MG63 (cell line): ENCODE data around the gene SAMD15. TPM values are rescaled to one million over a fixed set of nuclear protein-coding genes. Genes with fewer than 3 reads are reported as not detected.
"Not testable (repeated sequence)": the region's sequence is repeated elsewhere in the genome, so short reads cannot be mapped to it uniquely, and the experiment has no call there.

Experiments used
- DNase-seq: peaks from one replicate; pipeline ENCODE4 v3.0.0-alpha.2; 2020
- H3K27me3 ChIP-seq: fragments of 250-450 bp; sonication (Bioruptor Pico); 2 replicates; pipeline ENCODE4 v1.5.1; 2020; ENCODE audit warnings: mild to moderate bottlenecking, moderate library complexity
- H3K36me3 ChIP-seq: fragments of 250-450 bp; sonication (Bioruptor Pico); 2 replicates; pipeline ENCODE4 v1.5.1; 2020; ENCODE audit warnings: mild to moderate bottlenecking, moderate library complexity
- H3K4me3 ChIP-seq: fragments of 250-450 bp; sonication (Bioruptor Pico); 2 replicates; pipeline ENCODE4 v1.5.1; 2020; ENCODE audit warnings: mild to moderate bottlenecking, moderate library complexity
- H3K9me3 ChIP-seq: fragments of 250-450 bp; sonication (Bioruptor Pico); 2 replicates; pipeline ENCODE4 v1.5.1; 2020; ENCODE audit warnings: mild to moderate bottlenecking, moderate library complexity
- total RNA-seq: library from RNA; depleted of rRNA; stranded (reverse); fragments of >200 nt; shearing (Covaris generic); gene quantifications from 2 replicates; pipeline ENCODE4 v1.2.3, GENCODE V29; 2014; ENCODE audit warnings: low replicate concordance; rRNA removed

SAMD15 gene
- total RNA-seq = 0.30 TPM in 1 of 2 replicates, not detected in the other

DNA sequence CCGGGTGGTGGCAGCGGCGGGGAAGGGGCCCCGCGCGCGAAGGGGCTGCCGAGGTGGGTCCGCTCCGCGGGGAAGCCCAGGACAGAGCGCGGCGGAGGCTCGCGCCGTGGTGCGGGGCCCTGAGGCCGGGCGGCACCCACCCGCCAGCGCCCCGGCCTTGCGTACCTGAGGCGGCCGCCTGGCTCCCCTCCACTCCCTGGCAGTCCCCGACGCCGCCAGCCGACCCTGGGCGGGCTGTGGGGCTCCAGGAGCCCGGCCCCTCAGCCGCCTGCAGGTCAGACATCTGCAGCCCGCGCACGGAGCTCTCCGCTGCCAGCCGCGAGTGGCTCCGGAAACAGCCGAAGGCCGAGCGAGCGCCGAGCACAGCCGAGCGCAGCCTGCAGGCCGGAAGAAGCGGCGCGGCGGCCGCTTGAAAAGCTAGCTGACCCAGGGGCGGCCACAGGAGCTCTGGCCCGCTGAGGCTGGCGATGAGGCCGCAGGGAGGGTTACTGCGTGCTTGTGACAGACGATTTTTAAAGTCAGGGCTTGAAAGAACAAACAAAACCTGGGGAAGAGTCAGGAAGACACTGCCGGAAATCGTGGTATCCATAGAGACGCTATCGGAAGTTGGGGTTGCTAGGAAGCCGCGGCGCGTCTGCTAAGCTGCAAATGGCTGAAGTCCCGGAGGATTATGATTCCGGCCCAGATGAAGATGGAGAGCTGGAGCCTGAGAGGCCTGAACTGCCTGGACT, at the start of gene SAMD15, which contains the start of gene TMED8:
TSS of gene SAMD15 (plus strand) at position 609 of the 731 bp plus-strand sequence. CDS start at position 649, 40 bp downstream.
TSS of gene TMED8 (minus strand) at position 324 of the 731 bp plus-strand sequence. CDS start at position 283, 41 bp downstream.
- Histone ChIP-seq H3K9me3 (no peaks in the 10 kb centered on the region), H3K27me3 (no peaks in the 10 kb centered on the region), H3K36me3 (no peaks in the 10 kb centered on the region), H3K4me3 (peak within 1 kb of the TSS; percentile 86)
- peak; percentile 74 for DNase-seq

DNA sequence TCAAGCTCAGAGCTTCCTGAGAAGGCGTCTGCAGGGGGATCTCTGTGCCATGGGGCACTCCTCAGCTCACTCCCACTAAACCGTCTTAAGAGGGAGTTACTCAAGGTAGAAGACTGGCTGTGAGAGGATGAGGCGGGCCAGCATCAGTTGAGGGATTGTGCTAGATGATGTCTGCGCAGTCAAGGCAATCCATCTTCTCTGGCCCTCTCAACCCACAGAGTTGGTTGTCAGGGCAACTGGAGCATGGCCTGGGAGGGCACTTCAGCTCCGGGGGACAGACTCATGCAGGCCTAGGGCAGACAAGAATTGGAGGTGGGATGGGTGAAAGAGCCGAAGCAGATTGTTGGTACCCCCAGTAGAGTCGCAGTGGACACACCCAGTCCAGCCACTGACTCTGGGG, 47.3 kb upstream of the SAMD15 start:
- H3K9me3 ChIP-seq = no peaks in the 10 kb centered on the region
- H3K36me3 ChIP-seq = no peaks in the 10 kb centered on the region
- no peak for DNase-seq
- H3K27me3 ChIP-seq = no peaks in the 10 kb centered on the region
- H3K4me3 ChIP-seq = no peak overlapping the region

DNA sequence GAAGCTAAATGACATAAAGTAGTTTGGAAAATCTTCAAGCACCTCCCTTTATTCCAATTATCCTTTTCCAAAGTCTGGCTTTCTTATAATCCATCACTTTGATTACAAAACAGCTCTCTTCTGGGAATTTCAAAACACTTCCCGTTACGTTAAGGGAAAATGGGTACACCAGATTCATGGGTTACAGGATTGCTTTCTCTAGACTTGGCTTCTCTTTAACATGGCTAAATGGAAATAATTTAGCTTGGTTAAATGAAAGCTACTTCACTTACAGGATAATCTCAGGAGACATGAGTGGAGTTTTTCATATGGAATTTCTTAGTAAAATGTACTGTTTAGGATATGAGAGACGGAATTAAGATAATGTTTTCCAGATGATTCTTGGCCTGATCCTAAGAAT, 41.6 kb upstream of the SAMD15 start:
- no peaks in the 10 kb centered on the region for H3K9me3 ChIP-seq
- H3K27me3 ChIP-seq = no peaks in the 10 kb centered on the region
- no peak for DNase-seq
- H3K36me3 ChIP-seq = no peaks in the 10 kb centered on the region
- H3K4me3 ChIP-seq = no peak overlapping the region

DNA sequence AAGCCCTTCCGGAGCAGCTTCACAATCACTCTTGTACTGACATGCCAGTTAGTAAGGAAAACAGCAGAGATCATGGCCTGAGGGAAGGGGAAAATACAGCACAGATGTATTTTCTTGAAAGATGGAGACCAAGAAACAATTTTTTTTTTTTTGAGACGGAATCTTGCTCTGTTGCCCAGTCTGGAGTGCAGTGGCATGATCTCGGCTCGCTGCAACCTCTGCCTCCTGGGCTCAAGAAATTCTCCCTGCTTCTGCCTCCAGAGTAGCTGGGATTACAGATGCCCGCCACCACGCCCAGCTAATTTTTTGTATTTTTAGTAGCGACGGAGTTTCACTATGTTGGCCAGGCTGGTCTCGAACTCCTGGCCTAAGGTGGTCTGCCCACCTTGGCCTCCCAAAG, 39.9 kb upstream of the SAMD15 start:
- not testable (repeated sequence) for H3K4me3 ChIP-seq, H3K27me3 ChIP-seq, H3K9me3 ChIP-seq, H3K36me3 ChIP-seq, DNase-seq

DNA sequence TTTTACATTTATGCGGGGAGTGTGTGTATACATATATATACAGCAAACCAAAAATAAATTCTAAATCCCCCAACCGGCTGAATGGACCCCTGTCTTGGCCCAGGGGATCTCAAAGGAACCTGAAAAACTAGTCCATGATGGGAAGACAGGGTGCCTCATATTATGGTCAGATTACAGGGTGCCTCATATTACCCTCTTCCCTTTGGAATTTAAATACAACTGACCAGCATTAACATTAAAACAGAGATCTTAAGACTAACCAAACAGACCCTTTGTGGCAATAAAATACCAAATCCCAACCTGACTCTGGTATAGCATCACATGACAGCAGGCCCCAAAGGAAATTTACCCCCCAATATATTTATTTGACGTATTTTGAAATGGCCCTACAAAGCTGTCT, 39.3 kb upstream of the SAMD15 start:
- H3K36me3 ChIP-seq = no peaks in the 10 kb centered on the region
- no peak for DNase-seq
- H3K27me3 ChIP-seq = no peaks in the 10 kb centered on the region
- no peaks in the 10 kb centered on the region for H3K9me3 ChIP-seq
- no peak overlapping the region for H3K4me3 ChIP-seq

DNA sequence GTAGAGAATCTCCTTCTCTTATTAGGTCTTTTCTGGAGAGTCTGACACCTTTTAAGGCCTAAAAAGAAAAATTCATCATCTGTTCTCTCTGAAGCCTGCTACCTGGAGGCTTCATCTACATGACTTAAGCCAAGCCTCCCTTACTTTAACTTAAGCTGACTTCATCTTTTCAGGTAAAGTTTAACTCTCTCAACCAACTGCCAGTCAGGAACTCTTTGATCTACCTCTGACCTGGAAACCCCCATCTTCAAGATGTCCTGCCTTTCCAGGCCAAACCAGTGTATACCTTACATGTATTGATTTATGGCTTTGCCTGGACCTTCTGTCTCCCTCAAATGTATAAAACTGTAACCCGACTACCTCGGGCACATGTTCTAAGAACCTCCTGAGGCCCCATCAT, 38.9 kb upstream of the SAMD15 start:
- Histone ChIP-seq H3K9me3 (no peaks in the 10 kb centered on the region), H3K36me3 (no peaks in the 10 kb centered on the region), H3K4me3 (no peak overlapping the region), H3K27me3 (no peaks in the 10 kb centered on the region)
- DNase-seq = no peak

- Histone ChIP-seq H3K9me3 (no peaks in the 10 kb centered on the region), H3K27me3 (no peaks in the 10 kb centered on the region), H3K4me3 (no peak overlapping the region), H3K36me3 (no peaks in the 10 kb centered on the region)
- DNase-seq = no peak
Observed at GRCh38 chr14:77339407-77339806, 37.8 kb upstream of the SAMD15 start.

DNA sequence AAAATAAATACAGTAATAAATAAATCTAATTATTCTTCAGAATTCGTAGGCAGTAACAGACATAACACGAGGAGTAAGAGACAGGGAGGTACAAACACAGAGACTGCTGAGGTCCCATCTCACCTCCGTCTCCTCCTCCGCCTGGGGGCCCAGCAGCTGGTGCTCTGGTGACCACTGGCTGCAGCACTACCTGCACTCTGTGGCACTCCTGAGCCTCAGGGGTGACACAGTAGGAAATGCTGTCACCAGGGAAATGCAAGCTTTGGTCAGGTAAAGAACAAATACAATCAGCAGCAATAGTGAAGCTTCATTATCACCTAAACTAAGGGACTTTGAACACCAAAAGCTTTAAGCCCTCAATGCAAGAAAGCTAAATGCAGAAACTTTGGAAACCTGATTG, 36.8 kb upstream of the SAMD15 start:
- Histone ChIP-seq H3K36me3 (no peaks in the 10 kb centered on the region), H3K27me3 (no peaks in the 10 kb centered on the region), H3K4me3 (no peak overlapping the region), H3K9me3 (no peaks in the 10 kb centered on the region)
- DNase-seq = no peak

DNA sequence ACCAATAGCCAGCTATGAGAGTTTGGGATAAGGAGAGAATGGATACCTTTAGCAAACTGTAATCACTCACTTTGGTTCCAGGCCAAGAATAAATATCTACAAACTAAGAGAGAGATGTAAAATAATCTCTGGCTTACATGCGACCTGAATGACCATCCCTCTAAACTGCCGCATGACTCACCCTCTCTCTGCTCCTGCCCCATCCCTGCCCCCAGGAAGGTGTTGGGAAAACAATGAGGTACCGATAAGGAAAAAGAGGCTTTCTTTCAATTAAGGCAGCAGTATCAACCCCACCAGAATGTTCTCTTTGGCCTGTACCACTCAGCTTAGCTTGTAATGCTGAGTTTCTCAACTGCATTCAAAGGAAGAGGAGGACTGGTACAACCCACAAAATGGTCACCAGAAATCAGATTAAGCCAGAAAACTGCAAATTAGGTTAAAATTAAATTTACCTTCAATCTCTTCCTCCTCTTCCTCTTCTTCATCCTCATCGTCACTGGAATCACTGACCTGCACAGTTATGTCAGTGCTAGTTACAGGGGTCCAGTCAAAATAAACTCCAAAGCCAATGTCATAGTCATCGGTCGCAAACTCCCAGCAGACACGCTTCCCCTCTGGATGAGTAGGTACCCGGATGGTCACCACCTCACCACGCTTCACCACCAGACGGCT, 34.3 kb upstream of the SAMD15 start:
- H3K36me3 ChIP-seq = no peaks in the 10 kb centered on the region
- H3K9me3 ChIP-seq = no peaks in the 10 kb centered on the region
- H3K27me3 ChIP-seq = no peaks in the 10 kb centered on the region
- H3K4me3 ChIP-seq = no peak overlapping the region
- DNase-seq = no peak

DNA sequence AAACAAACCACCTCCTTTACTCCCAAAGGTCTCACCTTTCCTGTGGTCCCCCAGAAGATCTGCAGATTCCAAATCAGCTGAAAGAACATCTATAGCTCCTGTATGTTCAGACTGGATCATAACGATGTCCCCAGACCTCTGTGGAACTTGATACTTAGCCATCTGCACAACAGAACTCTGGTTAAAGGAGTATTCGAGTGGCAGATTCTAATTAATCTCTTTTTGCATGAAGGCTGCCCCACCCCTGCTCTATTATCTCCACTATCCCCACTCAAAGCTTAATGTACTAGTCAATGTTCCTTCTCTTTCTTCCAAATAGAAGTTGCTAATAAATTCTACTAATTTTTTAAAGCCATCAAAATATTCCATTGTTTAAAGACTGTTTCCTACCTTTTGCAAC, 33.5 kb upstream of the SAMD15 start:
- Histone ChIP-seq H3K36me3 (no peaks in the 10 kb centered on the region), H3K9me3 (no peaks in the 10 kb centered on the region), H3K27me3 (no peaks in the 10 kb centered on the region), H3K4me3 (no peak overlapping the region)
- DNase-seq = no peak

DNA sequence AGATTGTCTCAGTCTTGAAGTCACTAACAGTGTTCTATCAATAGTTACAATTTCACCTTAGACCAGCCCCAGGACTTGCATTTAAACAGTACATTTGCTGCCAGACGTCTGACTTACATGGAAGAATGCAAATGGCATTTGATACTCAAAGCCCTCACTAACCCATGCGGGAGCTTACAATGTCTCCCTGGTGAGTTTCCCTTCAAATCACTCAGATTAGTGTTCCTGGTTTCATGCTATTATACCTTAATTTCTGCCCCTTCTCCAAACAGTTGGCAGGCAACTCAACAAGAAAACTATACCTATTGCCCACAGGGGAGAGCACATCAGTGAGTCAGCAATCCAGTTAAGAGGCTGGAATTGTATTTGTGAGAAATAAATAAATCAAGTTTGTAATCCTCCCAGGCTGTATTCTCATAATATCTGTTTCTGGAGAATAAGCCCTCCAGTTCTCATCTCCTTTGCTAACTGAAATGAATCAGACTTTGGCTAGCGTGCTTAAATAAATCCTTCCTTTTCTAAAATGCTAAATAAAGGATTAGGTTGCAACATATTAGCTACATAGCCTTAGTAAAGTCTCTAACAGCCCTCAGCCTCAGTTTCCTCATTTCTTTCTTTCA, 32.7 kb upstream of the SAMD15 start:
- Histone ChIP-seq H3K4me3 (no peak overlapping the region), H3K27me3 (no peaks in the 10 kb centered on the region), H3K36me3 (no peaks in the 10 kb centered on the region), H3K9me3 (no peaks in the 10 kb centered on the region)
- no peak for DNase-seq

DNA sequence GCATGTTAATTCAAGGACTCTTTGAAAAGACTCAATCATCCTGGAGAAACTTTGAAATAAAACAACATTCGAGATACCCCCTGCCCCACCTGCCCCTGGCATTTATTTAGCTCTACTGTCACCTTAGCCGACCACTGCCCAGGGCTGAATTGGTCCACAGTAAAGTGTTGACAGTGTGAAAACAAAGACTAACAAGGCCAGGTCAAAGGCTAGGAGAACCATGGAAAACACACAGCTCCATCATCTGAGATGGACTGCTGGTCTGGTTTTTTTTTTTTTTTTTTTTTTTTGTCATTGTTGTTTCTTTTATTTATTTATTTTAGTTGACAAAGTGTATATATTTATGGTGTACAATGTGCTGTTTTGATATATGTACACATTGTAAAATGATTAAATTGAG, 30.7 kb upstream of the SAMD15 start:
- Histone ChIP-seq H3K27me3 (no peaks in the 10 kb centered on the region), H3K4me3 (no peak overlapping the region), H3K36me3 (no peaks in the 10 kb centered on the region), H3K9me3 (no peaks in the 10 kb centered on the region)
- no peak for DNase-seq

GRCh38 chr14:77347751-77348150, 29.4 kb upstream of the SAMD15 start:
- Histone ChIP-seq H3K36me3 (no peaks in the 10 kb centered on the region), H3K27me3 (no peaks in the 10 kb centered on the region), H3K9me3 (no peaks in the 10 kb centered on the region), H3K4me3 (no peak overlapping the region)
- no peak for DNase-seq

GRCh38 chr14:77353469-77354141, 23.6 kb upstream of the SAMD15 start:
- DNase-seq = no peak

DNA sequence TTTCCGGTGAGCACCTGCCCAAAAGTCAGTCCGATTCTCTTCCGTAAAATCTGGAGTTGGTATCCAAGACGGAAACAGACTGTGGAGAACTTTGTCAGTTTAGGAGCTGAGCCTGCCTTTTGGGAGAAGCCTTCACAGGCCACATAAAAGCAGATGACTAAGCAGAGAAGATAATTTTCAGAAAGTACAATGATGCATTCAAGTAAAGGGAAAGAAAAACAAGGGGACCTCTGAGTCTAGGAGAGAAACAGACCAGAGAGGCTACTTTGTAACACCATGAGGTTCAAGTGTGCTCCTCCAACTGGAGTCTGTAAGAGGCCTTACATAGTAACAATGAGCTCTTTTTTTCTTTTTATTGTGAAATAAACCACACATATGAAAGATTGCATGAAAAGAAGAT, 21.4 kb upstream of the SAMD15 start:
- no peak overlapping the region for H3K4me3 ChIP-seq
- H3K36me3 ChIP-seq = no peaks in the 10 kb centered on the region
- no peak for DNase-seq
- no peaks in the 10 kb centered on the region for H3K9me3 ChIP-seq
- H3K27me3 ChIP-seq = no peaks in the 10 kb centered on the region

More at GRCh38 chr14:77353469-77354141, 23.6 kb upstream of the SAMD15 start:
- no peak overlapping the region for H3K4me3 ChIP-seq
- H3K9me3 ChIP-seq = no peaks in the 10 kb centered on the region
- H3K36me3 ChIP-seq = no peaks in the 10 kb centered on the region
- H3K27me3 ChIP-seq = no peaks in the 10 kb centered on the region

- no peak for DNase-seq
- H3K36me3 ChIP-seq = no peaks in the 10 kb centered on the region
- no peaks in the 10 kb centered on the region for H3K9me3 ChIP-seq
- H3K27me3 ChIP-seq = no peaks in the 10 kb centered on the region
- no peak overlapping the region for H3K4me3 ChIP-seq
Observed at GRCh38 chr14:77356899-77357298, 20.3 kb upstream of the SAMD15 start.

- no peak for DNase-seq
Observed at GRCh38 chr14:77359626-77360025, 17.6 kb upstream of the SAMD15 start.

More at GRCh38 chr14:77359626-77360025, 17.6 kb upstream of the SAMD15 start:
- no peaks in the 10 kb centered on the region for H3K27me3 ChIP-seq
- H3K9me3 ChIP-seq = no peaks in the 10 kb centered on the region
- H3K4me3 ChIP-seq = no peak overlapping the region
- no peaks in the 10 kb centered on the region for H3K36me3 ChIP-seq
